ENCODE measurements around the gene CAMTA1.

DNA sequence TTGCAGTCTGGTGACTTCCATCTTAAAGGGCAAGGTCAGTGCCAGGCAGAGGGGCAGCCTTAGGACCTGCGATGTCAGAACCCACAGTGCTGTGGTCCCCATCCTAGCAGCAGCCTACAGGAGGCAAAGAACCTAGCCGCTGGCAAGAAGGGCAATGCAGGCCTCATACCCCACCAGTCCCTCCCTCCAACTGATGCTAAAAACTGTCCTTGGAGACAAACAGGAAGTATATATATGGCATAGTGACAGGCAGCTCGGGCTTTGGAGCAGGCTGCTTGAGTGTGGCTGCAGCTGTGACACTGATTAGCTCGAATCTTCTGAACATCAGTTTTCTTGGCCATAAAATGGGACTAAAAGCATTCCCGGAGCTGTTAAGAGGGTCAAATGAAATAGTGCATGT, 829.9 kb downstream of the CAMTA1 start:
- TF ChIP-seq, protein P1, sequence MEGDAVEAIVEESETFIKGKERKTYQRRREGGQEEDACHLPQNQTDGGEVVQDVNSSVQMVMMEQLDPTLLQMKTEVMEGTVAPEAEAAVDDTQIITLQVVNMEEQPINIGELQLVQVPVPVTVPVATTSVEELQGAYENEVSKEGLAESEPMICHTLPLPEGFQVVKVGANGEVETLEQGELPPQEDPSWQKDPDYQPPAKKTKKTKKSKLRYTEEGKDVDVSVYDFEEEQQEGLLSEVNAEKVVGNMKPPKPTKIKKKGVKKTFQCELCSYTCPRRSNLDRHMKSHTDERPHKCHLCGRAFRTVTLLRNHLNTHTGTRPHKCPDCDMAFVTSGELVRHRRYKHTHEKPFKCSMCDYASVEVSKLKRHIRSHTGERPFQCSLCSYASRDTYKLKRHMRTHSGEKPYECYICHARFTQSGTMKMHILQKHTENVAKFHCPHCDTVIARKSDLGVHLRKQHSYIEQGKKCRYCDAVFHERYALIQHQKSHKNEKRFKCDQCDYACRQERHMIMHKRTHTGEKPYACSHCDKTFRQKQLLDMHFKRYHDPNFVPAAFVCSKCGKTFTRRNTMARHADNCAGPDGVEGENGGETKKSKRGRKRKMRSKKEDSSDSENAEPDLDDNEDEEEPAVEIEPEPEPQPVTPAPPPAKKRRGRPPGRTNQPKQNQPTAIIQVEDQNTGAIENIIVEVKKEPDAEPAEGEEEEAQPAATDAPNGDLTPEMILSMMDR (IDR thresholded peaks at IDR 0.05): no peak
- TF ChIP-seq POLR2AphosphoS5 (IDR thresholded peaks at IDR 0.05) (no peak), POLR2A (IDR thresholded peaks at IDR 0.05) (no peak)

Measured in upper lobe of left lung (tissue), 4 donors.